GM21717 (cell line): Measurements from ENCODE around the gene SLC10A1.
"Not testable (repeated sequence)": the region's sequence is repeated elsewhere in the genome, so short reads cannot be mapped to it uniquely, and the experiment has no call there.

Source experiments
- ATAC-seq: cut with Tn5 transposase; IDR thresholded peaks from one replicate; pipeline ENCODE4 v1.9.1; 2021; ENCODE audit warnings: mild to moderate bottlenecking, moderate library complexity; ENCODE audit not compliant: unreplicated experiment

SLC10A1 gene

DNA sequence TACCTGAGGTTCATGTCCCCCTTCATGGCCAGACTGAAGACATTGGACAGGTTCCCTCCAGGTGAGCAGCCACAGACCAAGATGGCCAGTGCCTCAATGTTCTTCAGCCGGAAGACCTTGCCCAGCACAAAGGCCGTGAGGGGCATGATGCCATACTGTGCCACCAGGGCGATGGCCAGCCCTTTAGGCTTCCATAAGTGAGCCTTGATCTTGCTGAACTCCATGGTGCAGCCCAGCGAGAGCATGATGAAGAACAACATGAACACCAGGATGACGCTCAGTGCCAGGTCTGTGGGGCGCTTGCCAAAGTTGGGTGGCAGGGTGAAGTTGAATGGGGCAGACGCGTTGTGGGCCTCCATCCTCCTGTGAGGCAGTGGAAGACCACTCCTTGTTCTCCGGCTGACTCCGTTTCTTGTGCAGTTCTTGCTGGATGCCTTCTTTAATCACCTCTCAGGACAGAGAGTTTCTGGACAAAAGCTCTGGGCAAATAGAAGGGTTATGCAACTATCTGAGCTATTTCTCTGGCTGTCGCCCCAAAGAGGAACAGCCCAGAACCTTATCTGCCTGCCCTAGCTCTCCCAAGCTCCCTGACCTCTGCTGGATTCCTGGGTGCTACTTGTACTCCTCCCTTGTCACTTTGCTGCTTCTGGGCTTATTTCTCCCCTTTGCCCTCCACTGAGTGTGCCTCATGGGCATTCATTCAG, at the start of gene SLC10A1:
Gene SLC10A1 (minus strand): TSS at position 445 of the 704 bp plus-strand sequence. CDS start 86 bp downstream, at position 359.
- ATAC-seq: no peak

DNA sequence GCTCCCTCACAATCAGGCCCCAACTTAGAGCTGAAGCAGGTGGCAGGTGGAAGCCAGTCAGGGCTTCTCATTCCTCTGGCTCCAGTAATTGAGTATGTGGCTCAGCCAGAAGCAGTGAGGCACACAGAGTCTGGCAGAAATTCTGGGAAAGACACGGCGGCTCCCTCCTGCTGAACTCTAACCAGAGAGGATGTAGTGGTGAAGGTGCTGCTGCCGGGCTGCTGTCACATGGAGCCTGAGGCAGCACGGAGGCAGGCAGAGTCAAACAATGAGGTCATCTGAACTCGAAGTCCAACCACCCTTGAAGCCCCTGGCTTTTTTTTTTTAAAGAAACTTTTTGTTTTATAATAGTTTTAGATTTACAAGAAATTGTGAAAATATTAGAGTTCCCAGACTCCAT, 48.7 kb upstream of the SLC10A1 start:
- ATAC-seq: no peak

DNA sequence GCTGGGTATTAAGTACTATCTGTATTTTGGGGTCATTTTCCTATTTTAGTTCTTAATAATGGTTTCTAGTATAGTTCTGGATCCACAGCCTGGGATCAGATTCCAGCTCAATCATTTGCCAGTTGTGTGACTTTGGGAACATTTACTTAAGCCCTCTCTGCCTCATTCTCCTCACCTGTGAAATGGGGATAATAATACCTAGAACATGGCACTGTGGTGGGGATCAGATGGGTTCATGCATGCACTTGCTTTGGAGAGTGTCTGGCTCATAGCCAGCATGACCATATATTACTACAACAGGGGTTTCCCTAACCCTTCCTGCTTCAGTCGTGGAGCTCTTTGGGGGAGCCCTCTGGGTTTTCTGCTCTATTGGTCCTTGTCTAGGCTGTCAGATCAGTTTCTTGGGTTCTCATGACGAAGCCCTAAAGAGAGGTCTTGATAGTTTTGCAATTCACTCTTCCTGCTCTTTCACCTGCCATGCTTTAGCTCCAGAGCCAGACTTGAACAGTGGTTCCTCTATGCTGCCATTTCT, 48.1 kb upstream of the SLC10A1 start:
- no peak for ATAC-seq

DNA sequence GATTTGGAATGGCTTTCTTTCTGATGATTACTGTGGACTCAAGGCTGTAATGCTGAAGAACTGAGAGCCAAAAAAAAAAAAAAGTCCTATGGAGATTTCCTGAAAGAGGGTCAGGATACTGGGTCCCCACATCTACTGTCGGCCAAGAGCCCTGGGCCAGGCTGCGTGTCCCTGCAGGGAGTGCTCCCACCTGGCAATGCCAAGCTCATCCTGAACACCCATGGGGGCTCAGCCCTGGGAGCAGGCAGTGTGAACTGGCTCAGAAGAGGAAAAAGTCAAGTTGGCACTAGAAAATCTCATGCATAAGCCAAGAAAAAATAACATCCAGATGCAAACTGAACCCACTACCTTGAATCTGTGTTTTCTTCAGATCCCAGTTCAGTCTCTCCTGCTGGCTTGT, 47.1 kb upstream of the SLC10A1 start:
- no peak for ATAC-seq

DNA sequence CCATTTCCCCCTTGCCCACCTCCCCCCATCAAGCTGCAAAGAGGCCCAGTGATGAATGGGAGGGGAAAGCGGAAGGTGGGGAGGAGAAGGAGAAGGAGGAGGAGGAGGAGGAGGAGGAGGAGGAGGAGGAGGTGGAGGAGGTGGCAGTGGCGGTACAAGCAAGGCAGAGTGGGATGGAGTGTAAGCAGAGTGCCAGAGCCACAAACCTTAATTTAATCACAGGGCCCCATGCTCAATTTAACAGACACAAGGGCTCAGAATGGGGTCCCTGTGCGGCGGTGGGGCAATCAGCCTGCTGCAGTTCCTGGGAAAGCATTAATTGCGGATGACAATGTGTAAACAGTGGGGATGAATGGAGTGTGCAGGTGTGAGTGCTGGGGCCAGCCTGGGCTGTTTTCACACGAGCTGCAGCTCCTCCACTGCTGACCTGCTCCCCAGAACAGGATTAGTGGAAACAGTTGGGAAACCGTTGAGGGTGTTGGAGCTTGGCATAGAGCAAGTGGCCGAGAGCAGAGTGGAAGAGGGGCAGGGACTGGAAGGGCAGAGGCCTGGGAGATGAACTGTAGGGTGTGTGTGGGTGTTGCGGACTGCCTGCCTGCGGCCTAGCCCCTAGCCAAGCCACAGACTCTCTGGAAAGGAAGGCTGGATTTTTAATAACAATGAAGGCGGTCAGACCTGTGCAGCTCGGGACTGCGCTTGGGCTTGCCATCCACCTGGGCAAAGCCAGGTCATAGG, 45.8 kb upstream of the SLC10A1 start:
- ATAC-seq: no peak

DNA sequence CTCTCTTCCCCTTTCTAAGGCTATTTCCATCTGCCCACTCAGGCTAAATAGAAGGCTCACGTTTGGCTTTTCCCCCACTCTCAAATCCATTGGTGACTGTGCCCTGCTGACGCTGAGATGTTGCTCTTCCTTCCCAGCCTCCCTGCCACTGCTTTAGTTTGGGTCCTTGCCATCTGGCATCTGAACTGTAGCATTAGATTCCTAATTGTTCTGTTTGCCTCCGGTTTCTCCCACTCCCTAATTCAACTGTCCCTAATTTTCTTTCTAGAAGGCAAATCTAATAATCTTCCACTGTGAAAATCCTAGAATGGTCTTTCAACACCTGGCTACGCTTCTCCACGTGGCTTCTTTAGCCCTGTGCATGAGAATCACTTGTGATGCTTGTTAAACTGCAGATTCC, 44.6 kb upstream of the SLC10A1 start:
- no peak for ATAC-seq

DNA sequence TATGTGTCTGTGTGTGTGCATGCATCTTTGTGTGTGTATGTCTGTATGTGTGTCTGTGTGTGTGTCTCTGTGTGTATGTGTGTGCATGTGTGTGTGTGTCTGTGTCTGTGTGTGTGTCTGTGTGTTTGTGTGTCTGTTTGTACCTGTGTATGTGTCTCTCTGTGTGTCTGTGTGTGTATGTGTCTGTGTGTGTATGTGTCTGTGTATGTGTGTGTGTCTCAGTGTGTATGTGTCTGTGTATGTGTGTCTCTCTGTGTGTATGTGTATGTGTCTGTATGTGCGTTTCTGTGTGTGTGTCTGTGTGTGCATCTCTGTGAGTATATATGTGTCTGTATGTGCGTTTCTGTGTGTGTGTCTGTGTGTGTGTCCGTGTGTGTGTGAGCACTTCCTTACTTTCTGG, 42.6 kb upstream of the SLC10A1 start:
- no peak for ATAC-seq

DNA sequence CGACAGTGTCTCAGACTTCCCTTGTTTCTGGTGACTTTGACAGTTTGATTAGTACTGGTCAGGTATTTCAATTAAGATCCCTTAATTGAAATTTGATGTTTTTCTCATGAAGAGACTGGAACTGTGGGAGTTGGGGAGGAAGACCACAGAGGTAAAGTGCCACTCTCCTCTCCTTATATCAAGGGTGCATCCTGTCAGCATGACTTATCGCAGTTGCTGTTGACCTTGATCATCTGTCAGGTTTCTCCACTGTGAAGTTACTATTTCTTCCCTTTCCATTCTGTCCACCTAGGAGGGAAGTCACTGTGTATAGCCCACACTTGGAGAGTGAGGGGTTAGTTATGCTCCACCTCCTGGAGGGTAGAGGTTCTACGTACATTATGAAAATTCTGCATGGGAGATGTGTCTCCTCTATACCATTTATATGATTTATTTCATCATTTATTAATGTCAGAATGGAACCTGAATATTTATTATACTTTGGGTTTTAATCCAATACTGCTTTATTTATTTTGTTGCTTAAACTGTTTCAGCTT, 41.9 kb upstream of the SLC10A1 start:
- ATAC-seq: no peak

DNA sequence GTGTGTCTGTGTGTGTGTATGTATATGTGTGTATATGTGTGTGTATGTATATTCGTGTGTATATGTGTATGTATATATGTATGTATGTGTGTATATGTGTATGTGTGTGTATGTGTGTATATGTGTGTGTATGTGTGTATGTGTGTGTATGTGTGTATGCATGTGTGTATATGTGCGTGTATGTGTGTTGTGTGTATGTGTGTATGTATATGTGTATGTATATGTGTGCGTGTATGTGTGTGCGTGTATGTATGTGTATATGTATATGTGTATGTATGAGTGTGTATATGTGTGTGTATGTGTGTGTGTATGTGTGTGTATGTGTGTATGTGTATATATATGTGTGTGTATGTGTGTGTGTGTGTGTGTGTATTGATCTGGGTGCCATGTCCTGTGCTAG, 31.8 kb upstream of the SLC10A1 start:
- no peak for ATAC-seq

DNA sequence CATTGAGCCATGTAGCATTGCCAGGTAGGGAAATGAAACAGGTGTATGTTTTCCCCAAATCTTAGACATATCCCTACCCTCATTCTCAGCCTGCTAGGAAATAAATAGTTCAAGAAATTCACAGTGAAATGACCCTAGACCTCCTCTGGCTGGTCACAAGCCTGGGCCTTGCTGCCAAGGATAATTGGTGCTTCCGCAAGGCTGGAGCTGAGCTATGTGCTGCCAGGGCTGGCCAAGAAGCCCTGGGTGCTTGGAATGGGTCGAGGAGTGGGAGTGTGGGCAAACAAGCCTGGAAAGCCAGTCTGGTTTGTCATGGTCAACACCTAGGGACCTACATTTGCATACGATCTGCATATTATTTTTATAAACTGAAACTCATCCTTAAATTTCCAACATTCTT, 31.3 kb upstream of the SLC10A1 start:
- ATAC-seq: no peak

DNA sequence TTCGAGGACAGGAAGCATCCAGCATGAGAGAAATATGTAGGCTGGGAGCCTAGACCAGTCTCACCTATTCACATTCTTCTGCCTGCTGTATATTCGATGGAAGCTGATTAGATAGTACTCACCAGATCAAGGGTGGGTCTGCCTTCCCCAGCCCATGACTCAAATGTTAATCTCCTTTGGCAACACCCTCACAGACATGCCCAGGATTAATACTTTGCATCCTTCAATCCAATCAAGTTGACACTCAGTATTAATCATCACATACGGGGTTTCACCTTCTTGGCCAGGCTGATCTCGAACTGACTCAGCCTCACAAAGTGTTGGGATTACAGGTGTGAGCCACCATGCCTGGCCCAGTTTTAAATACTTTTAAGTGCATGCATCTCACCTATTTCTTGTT, 30.5 kb upstream of the SLC10A1 start:
- ATAC-seq: no peak

DNA sequence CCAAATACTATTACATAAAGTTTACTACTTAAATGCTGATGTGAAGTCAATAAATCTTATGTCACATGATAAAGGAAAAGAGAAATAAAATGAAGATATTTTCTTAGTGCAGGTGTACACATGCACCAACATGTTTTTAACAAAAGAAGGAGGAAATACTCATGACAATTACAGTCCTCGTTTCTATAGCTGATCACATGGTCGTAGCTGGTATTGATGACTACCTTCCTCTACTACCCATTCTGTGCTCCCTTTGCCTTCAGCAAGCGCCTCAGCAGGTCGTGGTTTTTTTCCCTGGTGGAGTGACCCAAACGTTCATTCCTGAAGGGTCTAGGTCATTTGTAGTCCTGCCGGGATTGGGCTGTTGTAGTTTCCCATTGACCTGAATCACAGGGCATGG, 25.4 kb upstream of the SLC10A1 start:
- ATAC-seq: no peak

DNA sequence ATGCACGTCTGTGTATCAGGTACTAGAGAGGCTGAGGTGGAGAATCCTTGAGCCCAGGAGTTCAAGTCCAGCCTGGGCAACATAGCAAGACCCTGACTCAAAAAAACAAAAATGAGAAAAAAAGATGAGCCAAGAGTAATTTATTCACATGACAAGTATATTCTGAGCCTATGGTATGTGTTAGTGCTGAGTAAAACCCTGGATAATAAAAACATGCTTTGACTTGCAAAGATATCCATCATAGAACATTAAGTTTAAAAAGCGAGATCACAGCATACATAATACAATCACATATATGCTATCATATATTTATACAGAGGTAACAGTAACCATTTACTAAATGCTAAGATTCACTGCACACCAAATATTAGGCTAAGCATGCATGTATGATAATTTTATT, 23.9 kb upstream of the SLC10A1 start:
- ATAC-seq: no peak

DNA sequence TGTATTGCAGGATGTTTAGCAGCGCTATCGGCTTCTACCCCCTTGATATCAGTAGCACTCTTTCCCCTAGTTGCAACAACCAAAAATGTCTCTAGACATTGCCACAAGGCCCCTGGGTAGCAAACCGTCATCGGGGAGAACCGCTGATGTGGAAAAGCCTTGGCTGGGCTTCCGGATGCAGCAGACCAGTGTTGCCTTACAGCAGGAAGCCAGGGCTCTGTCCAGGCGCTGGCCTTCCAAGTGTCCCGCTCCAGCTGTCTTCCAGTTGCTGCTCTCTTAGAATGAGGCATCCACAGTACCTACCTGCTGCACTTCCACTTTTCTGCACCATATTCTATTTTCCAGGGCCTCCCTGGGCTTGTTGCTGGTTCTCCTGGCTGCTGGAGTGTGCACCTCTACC, 22.6 kb upstream of the SLC10A1 start:
- no peak for ATAC-seq

DNA sequence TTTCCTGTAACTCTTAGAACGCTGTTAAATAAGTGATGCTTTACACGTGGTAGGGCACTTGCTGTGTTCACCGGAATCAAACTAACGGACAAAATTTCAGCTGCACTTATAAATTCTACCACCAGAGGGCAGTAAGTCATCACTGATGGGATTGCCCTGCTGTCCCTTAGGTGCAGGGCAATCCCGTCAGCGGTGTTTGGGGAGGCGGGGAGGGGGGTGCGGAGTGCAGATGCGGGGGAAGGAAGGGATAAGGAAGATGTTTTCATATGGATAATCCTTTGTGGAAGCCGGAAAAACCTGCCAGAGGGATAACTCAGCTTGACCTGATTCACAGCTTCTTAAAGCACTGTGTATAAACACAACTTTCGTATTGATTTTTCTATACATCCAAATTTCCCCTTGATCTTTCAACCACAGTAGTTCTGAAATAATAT, 21.7 kb upstream of the SLC10A1 start:
- ATAC-seq: no peak

DNA sequence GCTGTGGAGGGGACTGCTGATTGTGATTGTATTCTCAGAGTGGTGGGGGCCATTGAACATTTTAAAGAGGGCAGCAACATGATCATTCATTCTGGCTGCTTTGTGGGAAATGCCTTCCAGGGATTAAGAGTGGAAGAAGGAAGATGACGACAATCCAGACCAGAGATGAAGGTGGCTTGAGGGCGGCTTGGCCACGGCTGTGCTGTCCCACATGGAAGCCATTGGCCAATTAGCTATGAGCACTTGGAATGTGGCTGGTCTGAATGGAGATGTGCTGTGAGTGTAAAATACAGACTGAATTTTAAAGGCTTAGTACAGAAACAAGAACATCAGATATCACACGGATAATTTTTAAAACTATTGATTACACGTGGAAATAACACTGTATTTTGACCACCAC, 19.2 kb upstream of the SLC10A1 start:
- ATAC-seq: no peak

DNA sequence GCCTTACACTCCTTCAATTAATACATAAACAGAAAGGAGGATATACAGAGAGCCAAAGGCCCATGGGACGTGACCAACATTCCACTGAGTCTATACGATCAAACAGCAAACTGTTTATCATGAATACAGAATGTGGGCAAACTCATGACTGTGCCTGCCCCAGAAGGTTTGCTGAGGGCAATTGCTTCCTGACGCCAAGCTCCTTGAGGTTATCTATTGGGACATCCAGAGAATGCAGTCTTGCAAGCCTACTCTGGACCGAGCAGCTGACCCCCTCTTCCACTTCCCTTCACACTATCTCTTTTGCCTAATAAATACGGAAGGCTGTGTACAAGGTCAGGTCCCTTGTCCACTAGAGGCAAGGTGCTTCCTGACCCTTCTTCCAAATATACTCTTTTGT, 18.5 kb upstream of the SLC10A1 start:
- ATAC-seq: no peak

DNA sequence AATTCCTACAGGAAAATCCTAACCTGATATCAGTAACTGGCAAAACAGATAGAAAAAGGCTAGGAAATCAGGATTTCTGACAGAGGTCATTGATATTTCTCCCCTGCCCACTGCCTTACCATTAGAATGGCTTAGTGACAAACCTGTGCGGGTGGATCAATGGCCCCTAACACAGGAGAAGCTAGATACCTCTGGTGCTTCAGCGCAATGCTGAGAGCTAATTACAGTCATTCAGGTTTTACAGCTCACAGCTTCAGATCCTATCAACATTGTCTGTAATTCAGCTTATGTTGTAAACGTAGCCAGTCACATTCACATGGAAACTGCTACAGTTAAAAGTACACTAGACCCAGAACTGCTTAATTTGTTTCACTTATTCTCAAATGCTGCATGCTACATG, 17.4 kb upstream of the SLC10A1 start:
- ATAC-seq: no peak

DNA sequence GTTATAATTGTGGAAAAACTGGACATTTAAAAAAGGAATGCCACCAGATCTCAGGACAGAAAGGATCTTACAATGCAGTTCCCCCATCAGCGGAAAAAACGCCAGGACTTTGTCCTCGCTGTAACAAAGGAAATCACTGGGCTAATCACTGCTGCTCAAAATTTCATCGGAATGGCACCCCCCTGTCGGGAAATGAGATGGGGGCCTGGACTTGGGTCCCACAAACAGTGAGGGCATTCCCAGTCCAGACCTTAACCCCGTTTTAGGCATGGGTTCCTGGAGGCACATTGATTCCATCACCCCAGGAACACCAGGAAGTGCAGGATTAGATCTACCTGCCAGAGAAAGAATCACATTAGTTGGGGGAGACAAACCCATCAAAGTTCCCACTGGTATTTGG, 16.3 kb upstream of the SLC10A1 start:
- not testable (repeated sequence) for ATAC-seq

DNA sequence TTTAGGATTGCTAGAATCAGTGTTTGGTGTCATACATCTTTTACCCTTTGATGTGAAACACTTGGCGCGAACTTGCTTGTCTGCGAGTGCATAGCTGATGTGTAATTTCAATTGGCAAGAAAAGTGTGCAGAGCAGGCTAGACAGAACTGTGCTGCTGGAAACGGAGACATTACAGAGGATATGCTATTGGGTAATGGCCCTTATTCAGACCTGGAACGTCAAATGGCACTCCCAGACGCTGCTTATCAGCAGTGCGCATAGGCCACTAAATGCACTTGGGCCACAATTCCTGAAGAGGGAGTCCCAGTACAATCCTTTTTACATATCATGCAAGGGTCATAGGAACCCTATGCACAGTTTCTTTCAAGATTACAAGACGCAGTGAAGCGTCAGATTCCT, 15.7 kb upstream of the SLC10A1 start:
- ATAC-seq: no peak

DNA sequence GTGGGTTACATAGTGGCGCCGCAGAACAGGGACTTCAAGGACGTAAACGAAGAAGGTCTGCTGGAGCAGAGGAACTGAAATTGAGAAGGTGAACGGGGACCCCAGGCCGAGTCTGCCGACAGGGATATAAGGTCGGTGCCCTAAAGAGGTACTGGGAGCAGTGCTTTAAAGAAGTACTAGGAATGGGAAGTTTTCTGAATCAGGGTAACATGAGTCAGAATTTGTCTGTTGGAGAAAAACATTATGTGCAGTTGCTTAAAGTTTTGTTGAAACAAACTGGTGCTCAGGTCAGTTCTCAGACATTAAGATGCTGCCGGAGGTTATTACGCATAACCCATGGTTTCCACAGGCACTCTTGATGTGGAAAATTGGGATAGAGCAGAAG, 14.8 kb upstream of the SLC10A1 start:
- no peak for ATAC-seq

DNA sequence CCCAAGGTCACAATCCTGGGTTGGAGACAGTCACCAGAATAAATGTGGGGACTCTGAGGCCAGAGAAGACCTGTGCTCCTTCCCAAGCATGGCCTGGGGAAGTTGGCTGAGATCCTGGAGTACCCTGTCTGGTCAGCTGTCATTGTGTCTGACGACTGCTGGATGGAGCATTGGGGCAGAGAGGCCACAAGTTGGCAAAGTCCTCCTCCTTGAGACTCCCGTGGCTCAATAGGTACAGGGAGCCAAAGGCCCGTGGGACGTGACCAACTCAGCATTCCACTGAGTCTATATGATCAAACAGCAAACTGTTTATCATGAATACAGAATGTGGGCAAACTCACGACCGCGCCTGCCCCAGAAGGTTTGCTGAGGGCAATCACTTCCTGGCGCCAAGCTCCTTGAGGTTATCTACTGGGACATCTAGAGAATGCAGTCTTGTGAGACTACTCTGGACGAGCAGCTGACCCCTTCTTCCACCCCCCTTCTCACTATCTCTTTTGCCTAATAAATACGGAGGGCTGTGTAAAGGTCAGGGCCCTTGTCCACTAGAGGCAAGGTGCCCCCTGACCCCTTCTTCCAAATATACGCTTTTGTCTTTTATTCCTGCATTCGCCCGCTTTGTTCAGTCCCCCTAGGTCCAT, 14.3 kb upstream of the SLC10A1 start:
- ATAC-seq: no peak
